CD4-positive, alpha-beta T cell (primary cell): ENCODE data around the gene ECM1. TPM values are rescaled to one million over a fixed set of nuclear protein-coding genes. Genes with fewer than 3 reads are reported as not detected.

ENCODE experiments used
- ATAC-seq: fragments of 200-7000 bp; cut with Tn5 transposase; one replicate; pipeline ENCODE4 v1.10.0; 2022; ENCODE audit warnings: mild to moderate bottlenecking; ENCODE audit not compliant: poor library complexity
- CTCF ChIA-PET: fragments of 350-600 bp; sonication (Branson Sonifier 250); formaldehyde crosslinking; loops from one replicate; lab custom pipeline; 2021; ENCODE audit warnings: antibody characterized with exemption, inconsistent platforms; lab: Charles Lee
- POLR2A ChIA-PET: fragments of 350-600 bp; sonication (Branson Sonifier 250); formaldehyde crosslinking; loops from one replicate; lab custom pipeline; 2021; ENCODE audit warnings: antibody characterized with exemption, inconsistent platforms; lab: Charles Lee
- DNase-seq, 14 experiments: peaks; one replicate each; pipeline ENCODE4 v3.0.0-alpha.2; 2013 to 2020; ENCODE audit warnings: mixed read lengths in 2 of 14
- H3K27ac ChIP-seq, 2 donors: one replicate each; pipeline versions ENCODE4 v1.5.1 to v1.7.0; 2013; ENCODE audit warnings: low read length in 2 of 2, low read depth in 1 of 2, mild to moderate bottlenecking in 1 of 2
- H3K27me3 ChIP-seq, 2 experiments: 1 replicate in 1 of 2; 2 replicates in 1 of 2; pipeline versions ENCODE4 v1.6.1 to v1.7.0; 2013; ENCODE audit warnings: low read length in 2 of 2, control low read depth in 1 of 2, mild to moderate bottlenecking in 1 of 2, moderate library complexity in 1 of 2; ENCODE audit not compliant: insufficient read depth in 2 of 2, control insufficient read depth in 1 of 2
- H3K36me3 ChIP-seq: one replicate; pipeline ENCODE4 v1.6.1; 2013; ENCODE audit warnings: low read length, control low read depth; ENCODE audit not compliant: insufficient read depth
- H3K4me1 ChIP-seq: one replicate; pipeline ENCODE4 v1.6.1; 2013; ENCODE audit warnings: low read length, control low read depth; ENCODE audit not compliant: insufficient read depth
- H3K4me3 ChIP-seq: one replicate; pipeline ENCODE4 v1.5.1; 2013; ENCODE audit warnings: mild to moderate bottlenecking, low read length, moderate library complexity
- H3K9me3 ChIP-seq, 2 experiments: 1 replicate in 1 of 2; 2 replicates in 1 of 2; pipeline versions ENCODE4 v1.6.1 to v1.7.0; 2013; ENCODE audit warnings: low read length in 2 of 2, mild to moderate bottlenecking in 2 of 2, control low read depth in 1 of 2, moderate library complexity in 1 of 2; ENCODE audit not compliant: control insufficient read depth in 1 of 2, insufficient read depth in 1 of 2
- H3K27ac Mint-ChIP-seq: one replicate; pipeline ENCODE4 v1.8.0; 2020; ENCODE audit warnings: mixed read lengths
- H3K27me3 Mint-ChIP-seq: one replicate; pipeline ENCODE4 v1.8.0; 2021; ENCODE audit warnings: mixed read lengths
- H3K36me3 Mint-ChIP-seq: one replicate; pipeline ENCODE4 v1.8.0; 2021; ENCODE audit warnings: low read depth, mixed read lengths
- H3K4me1 Mint-ChIP-seq: one replicate; pipeline ENCODE4 v1.8.0; 2021; ENCODE audit warnings: low read depth, mixed read lengths
- H3K4me3 Mint-ChIP-seq: one replicate; pipeline ENCODE4 v1.8.0; 2020; ENCODE audit warnings: mild to moderate bottlenecking, mixed read lengths
- H3K9me3 Mint-ChIP-seq: one replicate; pipeline ENCODE4 v1.8.0; 2020; ENCODE audit warnings: mixed read lengths
- CTCF ChIP-seq: fragments of 200-600 bp; IDR thresholded peaks from one replicate; pipeline ENCODE4 v1.8.0; 2022; ENCODE audit warnings: antibody characterized with exemption, mild to moderate bottlenecking
- intact Hi-C, 2 experiments: fragments of 100-400 bp; cut with DNase I in 1 of 2; cut with micrococcal nuclease in 1 of 2; formaldehyde crosslinking; loops; one replicate each; pipeline versions ENCODE4 v1.15.1 to v1.9.0; 2023 to 2025; cut with DNase I, micrococcal nuclease
- total RNA-seq, 174 experiments: library from RNA in 2 of 174; stranded (reverse) in 2 of 174; gene quantifications; one replicate each; pipeline ENCODE4 v1.2.3 and lab custom pipeline; 2021 to 2026

Gene ECM1
- total RNA-seq, 2 experiments from 2014 or later: 0.31 TPM; not detected in 1

GRCh38 chr1:150535511-150536287, 27.8 kb downstream of the ECM1 start:
- CTCF ChIA-PET: no interaction called here
- H3K4me1 Mint-ChIP-seq: no peaks in the 10 kb centered on the region
- POLR2A ChIA-PET: no interaction called here
- H3K27ac Mint-ChIP-seq: no peak overlapping the region
- no peaks in the 10 kb centered on the region for H3K36me3 ChIP-seq
- H3K4me3 ChIP-seq: no peak overlapping the region
- no peaks in the 10 kb centered on the region for H3K36me3 Mint-ChIP-seq
- no peak for DNase-seq
- no peak overlapping the region for H3K4me3 Mint-ChIP-seq
- no peaks in the 10 kb centered on the region for H3K27me3 Mint-ChIP-seq
- no peaks in the 10 kb centered on the region for H3K27me3 ChIP-seq
- no peak overlapping the region for H3K27ac ChIP-seq
- no peak for ATAC-seq
- H3K9me3 ChIP-seq: no peaks in the 10 kb centered on the region
- H3K4me1 ChIP-seq: no peaks in the 10 kb centered on the region
- intact Hi-C loops: no loop called here
- H3K9me3 Mint-ChIP-seq: no peaks in the 10 kb centered on the region
- no peak for TF ChIP-seq CTCF

GRCh38 chr1:150536836-150537731, 29.2 kb downstream of the ECM1 start:
- Mint-ChIP-seq H3K4me1 (no peaks in the 10 kb centered on the region), H3K36me3 (no peaks in the 10 kb centered on the region), H3K4me3 (no peak overlapping the region), H3K9me3 (no peaks in the 10 kb centered on the region), H3K27me3 (no peaks in the 10 kb centered on the region), H3K27ac (no peak overlapping the region)
- ChIA-PET POLR2A (no interaction called here), CTCF (no interaction called here)
- Histone ChIP-seq H3K36me3 (no peaks in the 10 kb centered on the region), H3K4me3 (no peak overlapping the region), H3K27me3 (no peaks in the 10 kb centered on the region), H3K27ac (no peak overlapping the region), H3K4me1 (no peaks in the 10 kb centered on the region), H3K9me3 (no peaks in the 10 kb centered on the region)
- intact Hi-C loops: no loop called here
- no peak for DNase-seq
- TF ChIP-seq CTCF: no peak
- no peak for ATAC-seq

- ChIA-PET POLR2A (no interaction called here), CTCF (no interaction called here)
- Mint-ChIP-seq H3K9me3 (no peaks in the 10 kb centered on the region), H3K4me1 (no peaks in the 10 kb centered on the region), H3K4me3 (no peak overlapping the region), H3K27ac (no peak overlapping the region), H3K27me3 (peaks cover 6% of the 10 kb centered on the region), H3K36me3 (no peaks in the 10 kb centered on the region)
- Histone ChIP-seq H3K27ac (no peak overlapping the region), H3K4me1 (no peaks in the 10 kb centered on the region), H3K4me3 (no peak overlapping the region), H3K36me3 (no peaks in the 10 kb centered on the region), H3K27me3 (no peaks in the 10 kb centered on the region), H3K9me3 (no peaks in the 10 kb centered on the region)
- ATAC-seq: no peak
- intact Hi-C loops: no loop called here
- DNase-seq: no peak
- TF ChIP-seq CTCF: no peak
Measured at GRCh38 chr1:150537732-150538684, 30.1 kb downstream of the ECM1 start.
